ENCODE measurements around the gene FAM187B.

FAM187B gene

GRCh38 chr19:35228177-35228930, at the start of gene FAM187B:
Gene FAM187B, minus strand, starts transcription at chr19:35228739. Its CDS starts 59 bp downstream, at chr19:35228680.
- DNase-seq, result no peak

GRCh38 chr19:35276706-35277281, 48.3 kb upstream of the FAM187B start:
- no peak for DNase-seq

GRCh38 chr19:35274323-35274722, 45.8 kb upstream of the FAM187B start:
- no peak for DNase-seq

- no peak for DNase-seq
Observed at GRCh38 chr19:35273686-35274259, 45.2 kb upstream of the FAM187B start.

- DNase-seq, result no peak
Observed at GRCh38 chr19:35272954-35273649, 44.6 kb upstream of the FAM187B start.

GRCh38 chr19:35272122-35272719, 43.7 kb upstream of the FAM187B start:
- no peak for DNase-seq

- DNase-seq, result no peak
Observed at GRCh38 chr19:35271546-35271945, 43.0 kb upstream of the FAM187B start.

- no peak for DNase-seq
Observed at GRCh38 chr19:35270381-35270811, 41.9 kb upstream of the FAM187B start.

- DNase-seq, result peak; percentile 76
Observed at GRCh38 chr19:35269438-35270117, 41.0 kb upstream of the FAM187B start.

- peak; percentile 73 for DNase-seq
Observed at GRCh38 chr19:35268536-35269437, 40.2 kb upstream of the FAM187B start, which contains the start of gene USF2. Gene USF2, plus strand, starts transcription at chr19:35268962. Its CDS starts 140 bp downstream, at chr19:35269102.

GRCh38 chr19:35267818-35268535, 39.4 kb upstream of the FAM187B start:
- peak; percentile 67 for DNase-seq

- DNase-seq, result peak; percentile 37
Observed at GRCh38 chr19:35267353-35267817, 38.8 kb upstream of the FAM187B start.

GRCh38 chr19:35266520-35267352, 38.2 kb upstream of the FAM187B start:
- DNase-seq, result no peak

GRCh38 chr19:35265900-35266519, 37.5 kb upstream of the FAM187B start:
- DNase-seq, result no peak

- DNase-seq, result no peak
Observed at GRCh38 chr19:35265126-35265899, 36.8 kb upstream of the FAM187B start.

GRCh38 chr19:35264268-35265125, 36.0 kb upstream of the FAM187B start:
- DNase-seq, result no peak

GRCh38 chr19:35262101-35262761, 33.7 kb upstream of the FAM187B start:
- DNase-seq, result no peak

Measured in stimulated activated CD4-positive, alpha-beta T cell treated with anti-CD3 and anti-CD28 coated beads, Interleukin-1b, Interleukin-23, amount 100 ng/mL, for 48 hours (primary cell).